ENCODE measurements around the gene MARK3. TPM values are rescaled to one million over a fixed set of nuclear protein-coding genes. Genes with fewer than 3 reads are reported as not detected.
"Not testable (repeated sequence)": the region's sequence is repeated elsewhere in the genome, so short reads cannot be mapped to it uniquely, and the experiment has no call there.

MARK3 gene
- total and polyA plus RNA-seq, 2 donors (not counting 1 experiment from before 2014, with no cell fraction given): 73.0 to 142 TPM

DNA sequence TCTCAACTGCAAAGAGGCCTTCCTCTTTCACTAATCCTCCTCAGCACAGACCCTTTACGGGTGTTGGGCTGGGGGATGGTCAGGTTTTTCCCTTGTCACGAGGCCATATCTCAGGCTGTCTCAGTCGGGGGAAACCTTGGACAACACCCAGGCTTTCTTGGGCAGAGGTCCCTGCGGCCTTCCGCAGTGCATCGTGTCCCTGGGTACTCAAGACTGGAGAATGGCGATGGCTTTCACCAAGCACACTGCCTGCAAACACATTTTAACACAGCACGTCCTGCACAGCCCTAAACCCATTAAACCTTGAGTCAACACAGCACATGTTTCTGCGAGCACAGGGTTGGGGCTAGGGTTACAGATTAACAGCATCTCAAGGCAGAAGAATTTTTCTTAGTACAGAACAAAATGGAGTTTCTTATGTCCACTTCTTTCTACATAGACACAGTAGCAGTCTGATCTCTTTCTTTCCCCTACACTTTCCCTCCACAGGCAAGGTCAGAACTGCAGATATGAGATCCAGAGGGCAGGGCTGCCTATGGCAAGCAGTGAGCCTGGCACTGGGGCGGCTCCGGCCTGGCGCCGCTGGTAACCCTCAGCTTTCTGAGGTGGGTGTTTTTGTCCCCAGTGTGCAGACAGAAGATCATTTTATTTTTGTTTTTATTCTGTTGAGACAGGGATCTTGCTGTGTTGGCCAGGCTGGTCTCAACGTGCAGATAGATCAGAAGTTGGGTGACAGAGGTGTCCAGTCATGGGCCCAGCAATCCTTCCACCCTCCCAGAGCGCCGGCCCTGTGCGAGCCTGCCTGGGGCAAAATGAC, 140.4 kb downstream of the MARK3 start:
- H3K27ac Mint-ChIP-seq: peak overlapping the region; percentile 41
- H3K4me1 ChIP-seq (ENCODE audit: control insufficient read depth in 2 of 2, insufficient read depth in 2 of 2, low read length in 2 of 2): peaks cover 46 to 57% of the 10 kb centered on the region in 2 donors
- not testable (repeated sequence) for H3K36me3 ChIP-seq (replicated peaks in 1 of 2; ENCODE audit: control extremely low read depth in 1 of 2, control insufficient read depth in 1 of 2, extremely low read depth in 1 of 2, insufficient read depth in 2 of 2, low read length in 1 of 2)

DNA sequence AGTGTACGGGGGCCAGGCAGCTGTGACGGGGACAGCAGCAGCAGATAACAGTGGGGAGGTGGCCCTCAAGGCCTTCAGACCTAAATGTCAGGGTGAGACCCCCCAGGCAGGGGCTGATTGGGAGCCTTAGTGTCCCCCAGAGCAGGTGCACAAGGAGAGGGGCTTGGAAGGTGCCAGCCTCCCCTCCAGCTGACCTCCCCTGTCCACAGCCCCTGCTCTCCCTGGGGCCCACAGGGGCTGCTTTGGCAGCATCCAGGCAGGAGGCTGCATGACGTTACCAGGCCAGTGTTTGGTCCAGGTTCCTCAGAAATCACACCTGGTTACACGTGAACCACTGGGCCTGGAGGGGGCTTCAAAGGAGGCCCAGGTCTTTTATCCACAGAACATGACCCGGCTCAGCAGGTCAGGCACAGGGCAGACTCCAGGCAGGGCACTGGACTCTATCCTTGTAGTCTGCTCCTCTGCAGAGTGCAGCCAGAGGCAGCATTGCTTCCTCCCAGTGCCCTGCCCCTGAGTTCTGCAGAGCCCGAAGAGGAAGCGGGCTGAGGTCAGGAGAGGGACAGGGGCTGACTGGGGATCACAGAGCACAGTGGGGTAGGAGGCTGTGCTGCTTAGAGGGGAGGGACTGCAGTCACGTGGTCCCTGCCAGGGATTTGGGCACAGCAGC, 141.2 kb downstream of the MARK3 start:
- peak overlapping the region; percentile 41 for H3K27ac Mint-ChIP-seq

More for the DNA sequence above, 140.4 kb downstream of the MARK3 start:
- H3K9ac ChIP-seq (ENCODE audit: low read length); H3K27ac ChIP-seq (ENCODE audit: low read length in 2 of 2); POLR2A ChIA-PET; H2AFZ ChIP-seq (ENCODE audit: insufficient read depth, low read depth, low read length, poor library complexity, severe bottlenecking); H3K27me3 Mint-ChIP-seq; DNase-seq; ATAC-seq (ENCODE audit: low read depth); H3K4me3 Mint-ChIP-seq; H3K4me2 ChIP-seq (replicated peaks; ENCODE audit: low read depth, low read length, poor library complexity, severe bottlenecking); H3K9me3 Mint-ChIP-seq (ENCODE audit: insufficient read depth); H3K4me3 ChIP-seq (ENCODE audit: control extremely low read depth in 1 of 5, extremely low read depth in 1 of 5, insufficient read depth in 1 of 5, low read depth in 2 of 5, low read length in 4 of 5): not testable (repeated sequence)
- Histone ChIP-seq H3K79me2 (ENCODE audit: control insufficient read depth, insufficient read depth, low read length) (peaks cover 16% of the 10 kb centered on the region), H4K20me1 (ENCODE audit: control insufficient read depth, insufficient read depth, low read length, poor library complexity, severe bottlenecking) (peaks cover 14% of the 10 kb centered on the region), H3K9me3 (ENCODE audit: control extremely low read depth in 1 of 3, control insufficient read depth in 2 of 3, insufficient read depth in 1 of 3, low read length in 2 of 3) (peaks cover 0 to 10% (median 0%) of the 10 kb centered on the region in 3 donors), H3K27me3 (replicated peaks in 1 of 4; ENCODE audit: control extremely low read depth in 1 of 4, control insufficient read depth in 3 of 4, insufficient read depth in 4 of 4, low read length in 3 of 4) (peaks cover 0 to 24% (median 8%) of the 10 kb centered on the region in 4 experiments)
- intact Hi-C loops (cut with micrococcal nuclease): loop anchor here (5.0 kb wide), 1 partner anchor 933 kb away; the partner anchor contains the start of gene RCOR1
- CTCF ChIA-PET: interaction anchor here (5.8 kb wide), 1 partner anchor 7 kb away, joined by 42 read pairs; no protein-coding TSS in a partner anchor
- WGBS (ENCODE audit: insufficient coverage): 85% methylated on average over 16 of the region's 17 CpGs
- peaks cover 47% of the 10 kb centered on the region for H3K4me1 Mint-ChIP-seq

More for the DNA sequence above, 141.2 kb downstream of the MARK3 start:
- H3K27me3 ChIP-seq (replicated peaks in 1 of 4; ENCODE audit: control extremely low read depth in 1 of 4, control insufficient read depth in 3 of 4, insufficient read depth in 4 of 4, low read length in 3 of 4): peaks cover 0 to 18% (median 6%) of the 10 kb centered on the region in 4 experiments
- intact Hi-C loops (cut with micrococcal nuclease): loop anchor here (5.0 kb wide), 1 partner anchor 934 kb away; the partner anchor contains the start of gene RCOR1
- H3K9me3 ChIP-seq (ENCODE audit: control extremely low read depth in 1 of 3, control insufficient read depth in 2 of 3, insufficient read depth in 1 of 3, low read length in 2 of 3): peaks cover 0 to 10% (median 0%) of the 10 kb centered on the region in 3 donors
- H3K27ac ChIP-seq (ENCODE audit: low read length in 2 of 2): no peak overlapping the region
- peaks cover 0 to 5% of the 10 kb centered on the region in 2 experiments for H3K36me3 ChIP-seq (replicated peaks in 1 of 2; ENCODE audit: control extremely low read depth in 1 of 2, control insufficient read depth in 1 of 2, extremely low read depth in 1 of 2, insufficient read depth in 2 of 2, low read length in 1 of 2)
- H4K20me1 ChIP-seq (ENCODE audit: control insufficient read depth, insufficient read depth, low read length, poor library complexity, severe bottlenecking): peaks cover 21% of the 10 kb centered on the region
- H2AFZ ChIP-seq (ENCODE audit: insufficient read depth, low read depth, low read length, poor library complexity, severe bottlenecking): no peak overlapping the region
- peaks cover 23% of the 10 kb centered on the region for H3K79me2 ChIP-seq (ENCODE audit: control insufficient read depth, insufficient read depth, low read length)
- DNase-seq (no peak), ATAC-seq (ENCODE audit: low read depth) (no peak)
- no peak overlapping the region for H3K9ac ChIP-seq (ENCODE audit: low read length)
- ChIA-PET POLR2A (interaction anchor here (1.4 kb wide), 1 partner anchor 36 kb away, joined by 4 read pairs; the partner anchor contains the start of gene BAG5), CTCF (interaction anchor here (0.6 to 6.2 kb wide), 5 partner anchors 8 to 133 kb away, joined by 3 to 42 read pairs (median 5); partner anchors contain the start of gene BAG5)
- no peak overlapping the region for H3K4me2 ChIP-seq (replicated peaks; ENCODE audit: low read depth, low read length, poor library complexity, severe bottlenecking)
- H3K4me1 ChIP-seq (ENCODE audit: control insufficient read depth in 2 of 2, insufficient read depth in 2 of 2, low read length in 2 of 2): peaks cover 43 to 57% of the 10 kb centered on the region in 2 donors
- H3K4me3 ChIP-seq (ENCODE audit: control extremely low read depth in 1 of 5, extremely low read depth in 1 of 5, insufficient read depth in 1 of 5, low read depth in 2 of 5, low read length in 4 of 5): no peak overlapping the region
- Mint-ChIP-seq H3K9me3 (ENCODE audit: insufficient read depth) (no peaks in the 10 kb centered on the region), H3K4me1 (peaks cover 51% of the 10 kb centered on the region), H3K27me3 (peaks cover 3% of the 10 kb centered on the region), H3K4me3 (no peak overlapping the region)
- TF ChIP-seq, protein P1, sequence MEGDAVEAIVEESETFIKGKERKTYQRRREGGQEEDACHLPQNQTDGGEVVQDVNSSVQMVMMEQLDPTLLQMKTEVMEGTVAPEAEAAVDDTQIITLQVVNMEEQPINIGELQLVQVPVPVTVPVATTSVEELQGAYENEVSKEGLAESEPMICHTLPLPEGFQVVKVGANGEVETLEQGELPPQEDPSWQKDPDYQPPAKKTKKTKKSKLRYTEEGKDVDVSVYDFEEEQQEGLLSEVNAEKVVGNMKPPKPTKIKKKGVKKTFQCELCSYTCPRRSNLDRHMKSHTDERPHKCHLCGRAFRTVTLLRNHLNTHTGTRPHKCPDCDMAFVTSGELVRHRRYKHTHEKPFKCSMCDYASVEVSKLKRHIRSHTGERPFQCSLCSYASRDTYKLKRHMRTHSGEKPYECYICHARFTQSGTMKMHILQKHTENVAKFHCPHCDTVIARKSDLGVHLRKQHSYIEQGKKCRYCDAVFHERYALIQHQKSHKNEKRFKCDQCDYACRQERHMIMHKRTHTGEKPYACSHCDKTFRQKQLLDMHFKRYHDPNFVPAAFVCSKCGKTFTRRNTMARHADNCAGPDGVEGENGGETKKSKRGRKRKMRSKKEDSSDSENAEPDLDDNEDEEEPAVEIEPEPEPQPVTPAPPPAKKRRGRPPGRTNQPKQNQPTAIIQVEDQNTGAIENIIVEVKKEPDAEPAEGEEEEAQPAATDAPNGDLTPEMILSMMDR (IDR thresholded peaks at IDR 0.05): no peak
- no peak for TF ChIP-seq EZH2 (IDR thresholded peaks at IDR 0.05; ENCODE audit: borderline replicate concordance, insufficient read depth, low read depth, low read length, poor library complexity, severe bottlenecking)
- 73% methylated on average over 8 of the region's 8 CpGs for WGBS (ENCODE audit: insufficient coverage)

Measured in B cell (primary cell).